Measurements from ENCODE around the gene AGMO. TPM values are rescaled to one million over a fixed set of nuclear protein-coding genes. Genes with fewer than 3 reads are reported as not detected.
A peak's percentile ranks its signal among the peaks of the same experiment; 100 is the strongest.

The AGMO gene
- total and polyA plus RNA-seq, 2 donors (not counting 1 experiment from before 2014, with no cell fraction given) = 0.06 TPM; not detected in 1

- TF ChIP-seq EZH2 (IDR thresholded peaks at IDR 0.05; ENCODE audit: low read length, missing control alignments) (no peak), CTCF (conservative IDR thresholded peaks at IDR 0.05 in 1 of 2, IDR thresholded peaks at IDR 0.05 in 1 of 2; ENCODE audit: low read depth in 1 of 2, low read length in 2 of 2) (no peak)
Measured at GRCh38 chr7:15309872-15310271, 251.9 kb downstream of the AGMO start.

GRCh38 chr7:15308821-15309220 is 253.0 kb downstream of the AGMO start:
- H3K4me3 ChIP-seq (replicated peaks in 1 of 4; ENCODE audit: control extremely low read depth in 1 of 4, insufficient read depth in 1 of 4, low read depth in 3 of 4, low read length in 4 of 4) = no peak overlapping the region
- H3K36me3 ChIP-seq (ENCODE audit: control insufficient read depth, insufficient read depth, low read length) = no peaks in the 10 kb centered on the region
- no peak overlapping the region for H2AFZ ChIP-seq (ENCODE audit: low read length)
- DNase-seq (ENCODE audit: low read depth in 2 of 2) = no peak
- no peak overlapping the region for H3K4me2 ChIP-seq (ENCODE audit: extremely low read depth, insufficient read depth, low read length)
- no peaks in the 10 kb centered on the region for H3K27me3 ChIP-seq (ENCODE audit: control insufficient read depth, insufficient read depth, low read length)
- H3K27ac ChIP-seq (ENCODE audit: insufficient read depth, low read length) = no peak overlapping the region
- no peak overlapping the region for H3K9ac ChIP-seq (ENCODE audit: insufficient read depth, low read length)
- TF ChIP-seq CTCF (conservative IDR thresholded peaks at IDR 0.05 in 1 of 2, IDR thresholded peaks at IDR 0.05 in 1 of 2; ENCODE audit: low read depth in 1 of 2, low read length in 2 of 2) = no peak
- TF ChIP-seq EZH2 (IDR thresholded peaks at IDR 0.05; ENCODE audit: low read length, missing control alignments) = no peak
- H3K4me1 ChIP-seq (ENCODE audit: control insufficient read depth, extremely low read depth, insufficient read depth, low read length) = no peaks in the 10 kb centered on the region
- no peaks in the 10 kb centered on the region for H3K79me2 ChIP-seq (ENCODE audit: control insufficient read depth, insufficient read depth, low read length)
- H4K20me1 ChIP-seq (ENCODE audit: control insufficient read depth, extremely low read depth, insufficient read depth, low read length) = no peaks in the 10 kb centered on the region
- no peaks in the 10 kb centered on the region for H3K9me3 ChIP-seq (ENCODE audit: control insufficient read depth, insufficient read depth, low read depth, low read length)

More at GRCh38 chr7:15309872-15310271, 251.9 kb downstream of the AGMO start:
- Histone ChIP-seq H4K20me1 (ENCODE audit: control insufficient read depth, extremely low read depth, insufficient read depth, low read length) (no peaks in the 10 kb centered on the region), H3K4me3 (replicated peaks in 1 of 4; ENCODE audit: control extremely low read depth in 1 of 4, insufficient read depth in 1 of 4, low read depth in 3 of 4, low read length in 4 of 4) (no peak overlapping the region), H3K9me3 (ENCODE audit: control insufficient read depth, insufficient read depth, low read depth, low read length) (no peaks in the 10 kb centered on the region), H3K9ac (ENCODE audit: insufficient read depth, low read length) (no peak overlapping the region), H2AFZ (ENCODE audit: low read length) (no peak overlapping the region), H3K27ac (ENCODE audit: insufficient read depth, low read length) (no peak overlapping the region), H3K4me2 (ENCODE audit: extremely low read depth, insufficient read depth, low read length) (no peak overlapping the region), H3K27me3 (ENCODE audit: control insufficient read depth, insufficient read depth, low read length) (no peaks in the 10 kb centered on the region), H3K79me2 (ENCODE audit: control insufficient read depth, insufficient read depth, low read length) (no peaks in the 10 kb centered on the region), H3K36me3 (ENCODE audit: control insufficient read depth, insufficient read depth, low read length) (no peaks in the 10 kb centered on the region), H3K4me1 (ENCODE audit: control insufficient read depth, extremely low read depth, insufficient read depth, low read length) (no peaks in the 10 kb centered on the region)
- DNase-seq (ENCODE audit: low read depth in 2 of 2) = peak; percentile 12

GRCh38 chr7:15306296-15306695 is 255.5 kb downstream of the AGMO start:
- TF ChIP-seq CTCF (conservative IDR thresholded peaks at IDR 0.05 in 1 of 2, IDR thresholded peaks at IDR 0.05 in 1 of 2; ENCODE audit: low read depth in 1 of 2, low read length in 2 of 2) (no peak), EZH2 (IDR thresholded peaks at IDR 0.05; ENCODE audit: low read length, missing control alignments) (no peak)
- no peak overlapping the region for H3K27ac ChIP-seq (ENCODE audit: insufficient read depth, low read length)
- H3K9ac ChIP-seq (ENCODE audit: insufficient read depth, low read length) = no peak overlapping the region
- H3K36me3 ChIP-seq (ENCODE audit: control insufficient read depth, insufficient read depth, low read length) = no peaks in the 10 kb centered on the region
- no peaks in the 10 kb centered on the region for H3K79me2 ChIP-seq (ENCODE audit: control insufficient read depth, insufficient read depth, low read length)
- H3K9me3 ChIP-seq (ENCODE audit: control insufficient read depth, insufficient read depth, low read depth, low read length) = no peaks in the 10 kb centered on the region
- no peak overlapping the region for H3K4me2 ChIP-seq (ENCODE audit: extremely low read depth, insufficient read depth, low read length)
- no peak for DNase-seq (ENCODE audit: low read depth in 2 of 2)
- H3K27me3 ChIP-seq (ENCODE audit: control insufficient read depth, insufficient read depth, low read length) = no peaks in the 10 kb centered on the region
- H3K4me1 ChIP-seq (ENCODE audit: control insufficient read depth, extremely low read depth, insufficient read depth, low read length) = no peaks in the 10 kb centered on the region
- H4K20me1 ChIP-seq (ENCODE audit: control insufficient read depth, extremely low read depth, insufficient read depth, low read length) = no peaks in the 10 kb centered on the region
- H2AFZ ChIP-seq (ENCODE audit: low read length) = no peak overlapping the region
- no peak overlapping the region for H3K4me3 ChIP-seq (replicated peaks in 1 of 4; ENCODE audit: control extremely low read depth in 1 of 4, insufficient read depth in 1 of 4, low read depth in 3 of 4, low read length in 4 of 4)
